Hepatocyte (in vitro differentiated cells): Measurements from ENCODE around the gene CDK6.

Experiments used
- EZH2 ChIP-seq: fragments of 200-600 bp; sonication (generic); IDR thresholded peaks from 2 replicates; pipeline ENCODE4 v1.6.1; 2016; ENCODE audit warnings: antibody characterized with exemption, mild to moderate bottlenecking, borderline replicate concordance
- TF ChIP-seq, protein P1 (sequence below): fragments of 200-600 bp; sonication (generic); IDR thresholded peaks from 2 replicates; pipeline ENCODE4 v1.5.1; 2016; ENCODE audit warnings: antibody characterized with exemption, mild to moderate bottlenecking; ENCODE audit not compliant: poor library complexity

DNA sequence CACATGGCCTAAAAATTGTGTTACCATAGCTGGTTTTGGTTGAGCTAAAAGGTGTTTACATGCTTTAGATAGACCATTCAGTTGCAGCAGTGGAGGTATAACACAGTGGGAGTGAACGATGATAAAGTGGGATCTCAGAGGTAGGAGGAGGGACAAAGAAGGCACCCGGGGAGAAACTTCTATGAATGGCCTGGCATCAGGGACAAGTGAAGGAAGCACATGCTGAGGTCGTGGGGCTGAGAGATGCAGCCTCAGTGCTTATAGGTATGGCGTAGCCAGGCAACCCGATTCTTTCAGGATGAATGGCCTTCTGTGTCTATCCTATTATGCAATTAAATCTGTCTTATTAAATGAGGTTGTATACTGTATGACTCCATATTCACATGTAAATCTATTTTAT lies 3.9 kb upstream of the CDK6 start:
- no peak for TF ChIP-seq EZH2
- TF ChIP-seq, protein P1, sequence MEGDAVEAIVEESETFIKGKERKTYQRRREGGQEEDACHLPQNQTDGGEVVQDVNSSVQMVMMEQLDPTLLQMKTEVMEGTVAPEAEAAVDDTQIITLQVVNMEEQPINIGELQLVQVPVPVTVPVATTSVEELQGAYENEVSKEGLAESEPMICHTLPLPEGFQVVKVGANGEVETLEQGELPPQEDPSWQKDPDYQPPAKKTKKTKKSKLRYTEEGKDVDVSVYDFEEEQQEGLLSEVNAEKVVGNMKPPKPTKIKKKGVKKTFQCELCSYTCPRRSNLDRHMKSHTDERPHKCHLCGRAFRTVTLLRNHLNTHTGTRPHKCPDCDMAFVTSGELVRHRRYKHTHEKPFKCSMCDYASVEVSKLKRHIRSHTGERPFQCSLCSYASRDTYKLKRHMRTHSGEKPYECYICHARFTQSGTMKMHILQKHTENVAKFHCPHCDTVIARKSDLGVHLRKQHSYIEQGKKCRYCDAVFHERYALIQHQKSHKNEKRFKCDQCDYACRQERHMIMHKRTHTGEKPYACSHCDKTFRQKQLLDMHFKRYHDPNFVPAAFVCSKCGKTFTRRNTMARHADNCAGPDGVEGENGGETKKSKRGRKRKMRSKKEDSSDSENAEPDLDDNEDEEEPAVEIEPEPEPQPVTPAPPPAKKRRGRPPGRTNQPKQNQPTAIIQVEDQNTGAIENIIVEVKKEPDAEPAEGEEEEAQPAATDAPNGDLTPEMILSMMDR, result no peak
